ENCODE results near the gene UBQLN3. TPM values are rescaled to one million over a fixed set of nuclear protein-coding genes. Genes with fewer than 3 reads are reported as not detected.

The UBQLN3 gene
- total RNA-seq, 4 donors from 2014 or later: 0.56 to 2.0 (median 1.6) TPM

DNA sequence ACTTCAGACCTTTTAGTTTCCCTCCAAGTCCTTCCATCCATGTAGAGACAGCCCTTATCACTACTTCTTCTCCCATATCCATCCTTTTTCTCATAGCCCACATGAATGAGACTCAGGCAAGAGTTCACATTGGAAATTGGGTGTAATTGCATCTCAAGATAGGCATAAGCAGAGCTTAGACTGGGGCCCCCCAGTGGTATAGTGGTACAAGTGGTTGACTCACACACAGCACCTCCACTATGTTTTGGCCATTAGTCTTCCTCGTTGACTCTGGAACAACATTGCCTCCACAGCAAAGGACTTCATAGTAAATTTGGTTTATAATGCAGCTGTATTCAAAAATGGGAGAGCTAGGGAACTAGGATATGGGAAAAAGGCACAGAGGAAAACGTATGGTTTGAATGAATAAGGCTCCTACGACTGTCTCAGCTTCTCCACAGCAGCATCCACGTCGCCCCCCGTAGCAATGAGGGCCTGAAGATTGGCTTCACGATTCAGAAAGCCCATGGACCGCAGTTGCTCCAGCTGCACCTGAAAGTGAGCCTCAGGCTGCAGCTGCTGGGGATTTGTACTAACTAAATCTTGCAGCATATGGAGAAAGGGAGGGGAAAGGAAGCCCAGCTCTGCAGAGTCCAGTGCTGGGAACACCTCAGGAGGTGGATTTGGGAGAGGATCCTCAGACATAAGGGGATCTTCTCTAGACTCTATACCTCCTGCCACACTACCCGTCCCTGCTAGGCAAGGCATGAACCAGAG is 2.4 kb downstream of the UBQLN3 start:
- H3K27ac ChIP-seq: no peak overlapping the region
- 84 to 90% methylated on average over 9 of the region's 9 CpGs for WGBS, 2 donors
- H3K4me3 ChIP-seq (replicated peaks in 1 of 3): no peak overlapping the region
- intact Hi-C loops (cut with DNase I): no loop called here
- no peaks in the 10 kb centered on the region for H3K36me3 ChIP-seq
- H3K9me3 ChIP-seq: no peaks in the 10 kb centered on the region
- no peaks in the 10 kb centered on the region for H3K4me1 ChIP-seq
- DNase-seq: no peak
- H3K27me3 ChIP-seq: no peaks in the 10 kb centered on the region
- TF ChIP-seq, protein P1, sequence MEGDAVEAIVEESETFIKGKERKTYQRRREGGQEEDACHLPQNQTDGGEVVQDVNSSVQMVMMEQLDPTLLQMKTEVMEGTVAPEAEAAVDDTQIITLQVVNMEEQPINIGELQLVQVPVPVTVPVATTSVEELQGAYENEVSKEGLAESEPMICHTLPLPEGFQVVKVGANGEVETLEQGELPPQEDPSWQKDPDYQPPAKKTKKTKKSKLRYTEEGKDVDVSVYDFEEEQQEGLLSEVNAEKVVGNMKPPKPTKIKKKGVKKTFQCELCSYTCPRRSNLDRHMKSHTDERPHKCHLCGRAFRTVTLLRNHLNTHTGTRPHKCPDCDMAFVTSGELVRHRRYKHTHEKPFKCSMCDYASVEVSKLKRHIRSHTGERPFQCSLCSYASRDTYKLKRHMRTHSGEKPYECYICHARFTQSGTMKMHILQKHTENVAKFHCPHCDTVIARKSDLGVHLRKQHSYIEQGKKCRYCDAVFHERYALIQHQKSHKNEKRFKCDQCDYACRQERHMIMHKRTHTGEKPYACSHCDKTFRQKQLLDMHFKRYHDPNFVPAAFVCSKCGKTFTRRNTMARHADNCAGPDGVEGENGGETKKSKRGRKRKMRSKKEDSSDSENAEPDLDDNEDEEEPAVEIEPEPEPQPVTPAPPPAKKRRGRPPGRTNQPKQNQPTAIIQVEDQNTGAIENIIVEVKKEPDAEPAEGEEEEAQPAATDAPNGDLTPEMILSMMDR (IDR thresholded peaks at IDR 0.05): no peak
- TF ChIP-seq POLR2A (IDR thresholded peaks at IDR 0.05): no peak

DNA sequence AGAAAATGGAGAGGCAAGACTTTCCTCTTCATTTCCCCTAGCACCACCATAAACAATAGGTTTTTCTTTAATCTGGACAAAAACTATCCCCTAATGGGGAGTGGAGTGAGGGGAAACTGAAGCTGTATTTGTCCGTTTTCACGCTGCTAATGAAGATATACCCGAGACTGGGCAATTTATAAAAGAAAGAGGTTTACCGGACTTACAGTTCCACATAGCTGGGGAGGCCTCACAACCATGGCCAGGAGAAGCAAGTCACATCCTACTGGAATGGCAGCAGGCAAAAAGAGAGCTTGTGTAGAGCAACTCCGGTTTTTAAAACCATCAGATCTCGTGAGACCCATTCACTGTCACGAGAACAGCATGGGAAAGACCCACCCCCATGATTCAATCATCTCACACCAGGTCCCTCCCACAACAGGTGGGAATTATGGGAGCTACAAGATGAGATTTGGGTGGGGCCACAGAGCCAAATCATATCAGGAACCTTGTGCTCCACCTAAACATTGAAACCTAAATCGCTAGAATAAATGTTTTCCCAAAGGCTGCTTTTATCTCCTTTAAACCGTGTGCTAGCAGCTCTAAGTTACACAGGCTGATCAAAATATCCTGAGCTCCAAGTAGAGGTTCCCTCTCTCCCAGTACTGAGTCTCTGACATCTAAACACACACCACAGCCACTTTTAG is 4.3 kb downstream of the UBQLN3 start:
- Histone ChIP-seq H3K4me1 (no peaks in the 10 kb centered on the region), H3K4me3 (replicated peaks in 1 of 3) (no peak overlapping the region), H3K27me3 (no peaks in the 10 kb centered on the region), H3K27ac (no peak overlapping the region), H3K9me3 (no peaks in the 10 kb centered on the region), H3K36me3 (no peaks in the 10 kb centered on the region)
- TF ChIP-seq, protein P1 (IDR thresholded peaks at IDR 0.05): no peak
- no peak for TF ChIP-seq POLR2A (IDR thresholded peaks at IDR 0.05)
- no peak for DNase-seq
- intact Hi-C loops (cut with DNase I): no loop called here
- WGBS, 2 donors: 85 to 90% methylated on average over 9 of the region's 9 CpGs

DNA sequence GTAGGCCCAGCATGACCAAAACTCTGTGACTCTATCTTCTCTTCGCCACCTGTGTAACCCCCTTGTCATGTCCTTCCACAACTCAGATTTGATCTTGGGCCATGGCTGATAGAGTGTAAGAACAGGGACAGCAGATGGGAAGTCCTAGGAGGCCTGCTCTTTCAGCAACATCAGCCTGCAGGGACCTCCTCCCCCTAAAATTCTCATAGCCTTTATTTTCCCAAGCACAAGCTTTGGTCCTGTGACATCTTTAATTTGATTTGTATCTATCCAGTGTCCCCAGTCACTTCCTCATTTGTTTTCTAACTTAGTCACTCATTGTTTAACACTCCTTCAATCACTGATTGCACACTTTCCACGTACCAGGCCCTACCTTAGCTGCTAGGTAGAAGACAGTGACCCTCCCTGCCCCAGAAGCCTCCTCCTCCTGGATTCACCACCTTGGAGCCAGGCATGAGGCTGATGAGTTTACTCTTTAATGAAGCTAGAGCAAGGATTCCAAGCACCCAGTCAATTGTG is 5.3 kb downstream of the UBQLN3 start:
- H3K4me1 ChIP-seq: no peaks in the 10 kb centered on the region
- TF ChIP-seq POLR2A (IDR thresholded peaks at IDR 0.05): no peak
- TF ChIP-seq, protein P1 (IDR thresholded peaks at IDR 0.05): no peak
- 77 to 88% methylated on average over 2 of the region's 2 CpGs for whole genome bisulfite sequencing, 2 donors
- H3K4me3 ChIP-seq (replicated peaks in 1 of 3): no peak overlapping the region
- H3K36me3 ChIP-seq: no peaks in the 10 kb centered on the region
- no peaks in the 10 kb centered on the region for H3K9me3 ChIP-seq
- DNase-seq: no peak
- no peaks in the 10 kb centered on the region for H3K27me3 ChIP-seq
- intact Hi-C loops (cut with DNase I): no loop called here
- H3K27ac ChIP-seq: no peak overlapping the region

DNA sequence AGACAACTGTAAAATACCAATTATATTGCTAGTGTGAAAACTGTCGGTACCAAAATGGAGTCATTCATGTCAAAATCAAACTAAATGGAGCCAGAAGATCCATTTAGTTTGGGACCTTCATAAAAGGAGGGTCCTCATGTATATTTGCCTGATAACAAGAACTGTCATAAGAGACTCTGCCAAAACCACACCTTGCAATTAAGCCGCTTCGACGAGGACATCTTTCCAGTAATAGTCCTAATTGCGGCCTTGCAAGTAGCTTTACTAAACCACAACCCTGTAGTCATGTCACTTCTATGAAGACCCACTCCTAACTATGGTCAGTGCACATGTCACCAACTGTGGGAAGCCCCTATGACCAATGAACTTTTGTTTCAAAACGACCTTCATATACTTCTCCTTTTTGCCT is 9.4 kb downstream of the UBQLN3 start:
- no peak overlapping the region for H3K27ac ChIP-seq
- no peak for DNase-seq
- intact Hi-C loops (cut with DNase I): no loop called here
- no peak for TF ChIP-seq POLR2A (IDR thresholded peaks at IDR 0.05)
- TF ChIP-seq, protein P1 (IDR thresholded peaks at IDR 0.05): no peak
- WGBS, 2 donors: 80 to 89% methylated on average over 6 of the region's 6 CpGs
- no peaks in the 10 kb centered on the region for H3K27me3 ChIP-seq
- no peak overlapping the region for H3K4me3 ChIP-seq (replicated peaks in 1 of 3)
- H3K4me1 ChIP-seq: no peaks in the 10 kb centered on the region
- no peaks in the 10 kb centered on the region for H3K36me3 ChIP-seq
- H3K9me3 ChIP-seq: no peaks in the 10 kb centered on the region

DNA sequence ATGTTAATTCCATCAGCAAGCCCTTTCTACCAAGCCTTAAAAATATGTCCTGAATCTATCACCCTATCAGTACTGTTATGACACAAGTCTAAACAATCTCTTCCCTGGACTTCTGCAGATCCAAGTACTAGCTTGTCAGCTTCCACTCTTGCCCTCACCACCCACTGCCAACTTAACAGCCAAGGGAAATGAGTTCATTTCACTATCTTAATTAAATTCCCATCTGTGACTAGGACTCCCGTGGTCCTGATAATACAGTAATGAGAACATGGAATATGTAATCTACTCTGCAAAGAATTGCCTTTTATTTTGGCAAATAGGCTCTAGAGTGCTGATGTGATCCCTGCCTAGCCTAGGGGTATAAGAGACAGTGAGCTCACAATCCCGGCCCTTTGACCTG is 10.1 kb downstream of the UBQLN3 start:
- DNase-seq: no peak
- intact Hi-C loops (cut with DNase I): no loop called here
- Histone ChIP-seq H3K4me3 (replicated peaks in 1 of 3) (no peak overlapping the region), H3K36me3 (no peaks in the 10 kb centered on the region), H3K27me3 (no peaks in the 10 kb centered on the region), H3K9me3 (no peaks in the 10 kb centered on the region), H3K4me1 (no peaks in the 10 kb centered on the region), H3K27ac (no peak overlapping the region)
- no peak for TF ChIP-seq POLR2A (IDR thresholded peaks at IDR 0.05)
- TF ChIP-seq, protein P1 (IDR thresholded peaks at IDR 0.05): no peak
- 68 to 78% methylated on average over 2 of the region's 2 CpGs for WGBS, 2 donors
